DMS114 treated with DMSO at 0.1 percent for 48 hours (cell line): ENCODE data around the gene TRIM71.
"Not testable (repeated sequence)": the region's sequence is repeated elsewhere in the genome, so short reads cannot be mapped to it uniquely, and the experiment has no call there.

Experiments used
- DNase-seq: peaks from one replicate; lab custom pipeline; 2025; ENCODE audit not compliant: unreplicated experiment; lab: John Stamatoyannopoulos, UW

The TRIM71 gene

GRCh38 chr3:32842531-32842931 is 24.7 kb downstream of the TRIM71 start:
- DNase-seq: no peak

- DNase-seq: no peak
These were observed 25.2 kb downstream of the TRIM71 start for GRCh38 chr3:32842987-32843386.

- DNase-seq: no peak
These were observed 25.9 kb downstream of the TRIM71 start for GRCh38 chr3:32843510-32844321.

- no peak for DNase-seq
These were observed 26.5 kb downstream of the TRIM71 start for GRCh38 chr3:32844322-32844654.

- no peak for DNase-seq
These were observed 27.1 kb downstream of the TRIM71 start for GRCh38 chr3:32844914-32845313.

- DNase-seq: not testable (repeated sequence)
These were observed 27.7 kb downstream of the TRIM71 start for GRCh38 chr3:32845546-32845945.

- DNase-seq: not testable (repeated sequence)
These were observed 29.2 kb downstream of the TRIM71 start for GRCh38 chr3:32847045-32847444.

GRCh38 chr3:32847528-32847927 is 29.7 kb downstream of the TRIM71 start:
- DNase-seq: no peak

- no peak for DNase-seq
These were observed 30.4 kb downstream of the TRIM71 start for GRCh38 chr3:32848215-32848614.

GRCh38 chr3:32849046-32849445 is 31.2 kb downstream of the TRIM71 start:
- DNase-seq: no peak

- DNase-seq: no peak
These were observed 32.4 kb downstream of the TRIM71 start for GRCh38 chr3:32850226-32850625.

- no peak for DNase-seq
These were observed 32.8 kb downstream of the TRIM71 start for GRCh38 chr3:32850636-32851035.

GRCh38 chr3:32852146-32852545 is 34.3 kb downstream of the TRIM71 start:
- DNase-seq: no peak

GRCh38 chr3:32855350-32855953 is 37.7 kb downstream of the TRIM71 start:
- DNase-seq: no peak

- DNase-seq: no peak
These were observed 38.6 kb downstream of the TRIM71 start for GRCh38 chr3:32856355-32856889.

GRCh38 chr3:32856901-32857507 is 39.2 kb downstream of the TRIM71 start:
- DNase-seq: no peak

- no peak for DNase-seq
These were observed 40.1 kb downstream of the TRIM71 start for GRCh38 chr3:32857921-32858320.

- no peak for DNase-seq
These were observed 41.9 kb downstream of the TRIM71 start for GRCh38 chr3:32859604-32860237.

GRCh38 chr3:32860499-32860898 is 42.7 kb downstream of the TRIM71 start:
- no peak for DNase-seq

- no peak for DNase-seq
These were observed 43.9 kb downstream of the TRIM71 start for GRCh38 chr3:32861681-32862080.

GRCh38 chr3:32862247-32862935 is 44.6 kb downstream of the TRIM71 start:
- DNase-seq: no peak
